Measurements from ENCODE around the gene GTF2F2.

Gene GTF2F2

GRCh38 chr13:45119991-45120864, at the start of gene GTF2F2:
GTF2F2 (plus strand) TSS chr13:45120510; CDS start chr13:45120656, 146 bp downstream.
- in situ Hi-C loops (cut with HindIII; ENCODE audit: low sequenced_read_pairs), result no loop called here
- H3K4me3 ChIP-seq (ENCODE audit: low read depth, low read length), result peak within 1 kb of the TSS; percentile 65
- peak; percentile 92 for DNase-seq (ENCODE audit: low read depth, low spot score)
- TF ChIP-seq CTCF (IDR thresholded peaks at IDR 0.05; ENCODE audit: low read depth, low read length), result no peak

GRCh38 chr13:45073809-45074208, 46.5 kb upstream of the GTF2F2 start:
- no peak for TF ChIP-seq CTCF (IDR thresholded peaks at IDR 0.05; ENCODE audit: low read depth, low read length)
- in situ Hi-C loops (cut with HindIII; ENCODE audit: low sequenced_read_pairs), result no loop called here
- no peak overlapping the region for H3K4me3 ChIP-seq (ENCODE audit: low read depth, low read length)
- no peak for DNase-seq (ENCODE audit: low read depth, low spot score)

GRCh38 chr13:45074721-45075120, 45.6 kb upstream of the GTF2F2 start:
- in situ Hi-C loops (cut with HindIII; ENCODE audit: low sequenced_read_pairs), result no loop called here
- no peak for TF ChIP-seq CTCF (IDR thresholded peaks at IDR 0.05; ENCODE audit: low read depth, low read length)
- no peak overlapping the region for H3K4me3 ChIP-seq (ENCODE audit: low read depth, low read length)
- no peak for DNase-seq (ENCODE audit: low read depth, low spot score)

- DNase-seq (ENCODE audit: low read depth, low spot score), result no peak
- in situ Hi-C loops (cut with HindIII; ENCODE audit: low sequenced_read_pairs), result no loop called here
- H3K4me3 ChIP-seq (ENCODE audit: low read depth, low read length), result no peak overlapping the region
- no peak for TF ChIP-seq CTCF (IDR thresholded peaks at IDR 0.05; ENCODE audit: low read depth, low read length)
Measured at GRCh38 chr13:45078003-45078402, 42.3 kb upstream of the GTF2F2 start.

- in situ Hi-C loops (cut with HindIII; ENCODE audit: low sequenced_read_pairs), result no loop called here
- DNase-seq (ENCODE audit: low read depth, low spot score), result peak; percentile 32
- TF ChIP-seq CTCF (IDR thresholded peaks at IDR 0.05; ENCODE audit: low read depth, low read length), result no peak
Measured at GRCh38 chr13:45082964-45083363, 37.3 kb upstream of the GTF2F2 start.

GRCh38 chr13:45084515-45084914, 35.8 kb upstream of the GTF2F2 start:
- TF ChIP-seq CTCF (IDR thresholded peaks at IDR 0.05; ENCODE audit: low read depth, low read length), result no peak
- in situ Hi-C loops (cut with HindIII; ENCODE audit: low sequenced_read_pairs), result no loop called here

More at GRCh38 chr13:45082964-45083363, 37.3 kb upstream of the GTF2F2 start:
- H3K4me3 ChIP-seq (ENCODE audit: low read depth, low read length), result no peak overlapping the region

More at GRCh38 chr13:45084515-45084914, 35.8 kb upstream of the GTF2F2 start:
- no peak for DNase-seq (ENCODE audit: low read depth, low spot score)
- no peak overlapping the region for H3K4me3 ChIP-seq (ENCODE audit: low read depth, low read length)
